Kidney (tissue), 14 donors: ENCODE results near the gene KLK15. TPM values are rescaled to one million over a fixed set of nuclear protein-coding genes. Genes with fewer than 3 reads are reported as not detected.

Experiments
- DNase-seq, 5 donors: peaks; one replicate each; pipeline ENCODE4 v3.0.0-alpha.2; 2013 to 2020
- FAIRE-seq: peaks from 2 replicates; lab custom pipeline; 2012; peaks lifted over from hg19 to GRCh38; lab: Jason Lieb, UNC
- H3K27ac ChIP-seq, 2 donors: one replicate each; pipeline ENCODE4 v1.7.0; 2013; ENCODE audit warnings: low read depth in 2 of 2, low read length in 2 of 2, inconsistent platforms in 1 of 2
- H3K27me3 ChIP-seq: one replicate; pipeline ENCODE4 v1.7.1; 2013; ENCODE audit warnings: low read length, inconsistent platforms; ENCODE audit not compliant: control insufficient read depth, insufficient read depth
- H3K36me3 ChIP-seq, 3 donors: one replicate each; pipeline versions ENCODE4 v1.7.0 to v1.7.1; 2013; ENCODE audit warnings: low read length in 3 of 3, control low read depth in 1 of 3, inconsistent platforms in 1 of 3; ENCODE audit not compliant: insufficient read depth in 3 of 3, control insufficient read depth in 2 of 3
- H3K4me1 ChIP-seq, 3 donors: one replicate each; pipeline versions ENCODE4 v1.7.0 to v1.7.1; 2013; ENCODE audit warnings: low read length in 3 of 3, inconsistent platforms in 1 of 3, low read depth in 1 of 3; ENCODE audit not compliant: control insufficient read depth in 2 of 3, insufficient read depth in 2 of 3
- H3K4me3 ChIP-seq, 3 donors: one replicate each; pipeline versions ENCODE4 v1.7.0 to v1.8.1; 2013; ENCODE audit warnings: low read length in 3 of 3, control low read depth in 1 of 3, inconsistent platforms in 1 of 3
- H3K9ac ChIP-seq, 3 donors: one replicate each; pipeline versions ENCODE4 v1.7.0 to v1.7.1; 2013; ENCODE audit warnings: low read length in 3 of 3, control low read depth in 1 of 3, inconsistent platforms in 1 of 3
- H3K9me3 ChIP-seq, 3 donors: one replicate each; pipeline versions ENCODE4 v1.7.0 to v1.7.1; 2013; ENCODE audit warnings: low read length in 3 of 3, control low read depth in 1 of 3, inconsistent platforms in 1 of 3; ENCODE audit not compliant: control insufficient read depth in 2 of 3, insufficient read depth in 1 of 3
- CTCF ChIP-seq: IDR thresholded peaks from 3 replicates; pipeline ENCODE4 v1.5.1; 2012; ENCODE audit warnings: mild to moderate bottlenecking, moderate library complexity, borderline replicate concordance; ENCODE audit not compliant: insufficient read depth; ENCODE audit errors: extremely low read depth
- intact Hi-C: fragments of 100-400 bp; cut with DNase I; formaldehyde crosslinking; loops from one replicate; pipeline ENCODE4 v1.11.1; 2022
- polyA plus RNA-seq: library from polyadenylated mRNA; stranded (reverse); fragments of 350-450 nt; fragmentation: Illumina TruSeq; extraction: RNeasy Lipid Tissue Mini Kit (QIAGEN cat#74804); gene quantifications from one replicate; pipeline ENCODE4 v1.2.3, GENCODE V29; 2014; ENCODE audit warnings: low read depth, low replicate concordance; ENCODE audit not compliant: insufficient read depth
- total RNA-seq: library from RNA; stranded (reverse); fragmentation: NEBNext Ultra II Directional; extraction: Animal tissue kit (Norgen Biotek cat#: 25700); gene quantifications from one replicate; pipeline ENCODE4 v1.2.1, GENCODE V29; 2021
- donor health status: control.
- donor health status: control.
- donor health status: control.
- donor health status: control.
- donor health status: control.
- donor health status: DM: yes; HTN: yes; CAD: no.
- donor health status: Normal renal cell carcinoma (clear cell type).

Gene KLK15
- total and polyA plus RNA-seq, 2 donors from 2014 or later: 2.7 TPM; not detected in 1

- no peaks in the 10 kb centered on the region for H3K4me1 ChIP-seq
- intact Hi-C loops: no loop called here
- FAIRE-seq: no peak
Observed at GRCh38 chr19:50869479-50869878, 36.1 kb upstream of the KLK15 start.

GRCh38 chr19:50861496-50862286 lies 28.3 kb upstream of the KLK15 start:
- Histone ChIP-seq H3K4me1 (no peaks in the 10 kb centered on the region), H3K27me3 (no peaks in the 10 kb centered on the region), H3K4me3 (no peak overlapping the region), H3K36me3 (no peaks in the 10 kb centered on the region), H3K9me3 (peaks cover 0 to 8% (median 0%) of the 10 kb centered on the region in 3 donors), H3K27ac (no peak overlapping the region), H3K9ac (no peak overlapping the region)
- intact Hi-C loops: no loop called here
- TF ChIP-seq CTCF: no peak
- FAIRE-seq (no peak), DNase-seq (peak in 2 of 5 donors; percentile 21 to 32)

More at GRCh38 chr19:50869479-50869878, 36.1 kb upstream of the KLK15 start:
- Histone ChIP-seq H3K27ac (no peak overlapping the region), H3K9me3 (no peaks in the 10 kb centered on the region), H3K9ac (no peak overlapping the region), H3K36me3 (no peaks in the 10 kb centered on the region), H3K27me3 (no peaks in the 10 kb centered on the region), H3K4me3 (no peak overlapping the region)
- no peak for TF ChIP-seq CTCF
- DNase-seq: no peak

- DNase-seq: no peak
- Histone ChIP-seq H3K27me3 (no peaks in the 10 kb centered on the region), H3K9ac (no peak overlapping the region), H3K9me3 (peaks cover 0 to 8% (median 0%) of the 10 kb centered on the region in 3 donors), H3K36me3 (no peaks in the 10 kb centered on the region), H3K27ac (no peak overlapping the region), H3K4me3 (no peak overlapping the region), H3K4me1 (no peaks in the 10 kb centered on the region)
- FAIRE-seq: no peak
- TF ChIP-seq CTCF: no peak
- intact Hi-C loops: no loop called here
Observed at GRCh38 chr19:50861010-50861409, 27.6 kb upstream of the KLK15 start.
